HG02798 (cell line): Measurements from ENCODE around the gene PCBP3.
"Not testable (repeated sequence)": the region's sequence is repeated elsewhere in the genome, so short reads cannot be mapped to it uniquely, and the experiment has no call there.

ENCODE experiments used
- ATAC-seq: cut with Tn5 transposase; IDR thresholded peaks from one replicate; pipeline ENCODE4 v1.9.1; 2021; ENCODE audit warnings: mild to moderate bottlenecking; ENCODE audit not compliant: unreplicated experiment, poor library complexity

The PCBP3 gene

DNA sequence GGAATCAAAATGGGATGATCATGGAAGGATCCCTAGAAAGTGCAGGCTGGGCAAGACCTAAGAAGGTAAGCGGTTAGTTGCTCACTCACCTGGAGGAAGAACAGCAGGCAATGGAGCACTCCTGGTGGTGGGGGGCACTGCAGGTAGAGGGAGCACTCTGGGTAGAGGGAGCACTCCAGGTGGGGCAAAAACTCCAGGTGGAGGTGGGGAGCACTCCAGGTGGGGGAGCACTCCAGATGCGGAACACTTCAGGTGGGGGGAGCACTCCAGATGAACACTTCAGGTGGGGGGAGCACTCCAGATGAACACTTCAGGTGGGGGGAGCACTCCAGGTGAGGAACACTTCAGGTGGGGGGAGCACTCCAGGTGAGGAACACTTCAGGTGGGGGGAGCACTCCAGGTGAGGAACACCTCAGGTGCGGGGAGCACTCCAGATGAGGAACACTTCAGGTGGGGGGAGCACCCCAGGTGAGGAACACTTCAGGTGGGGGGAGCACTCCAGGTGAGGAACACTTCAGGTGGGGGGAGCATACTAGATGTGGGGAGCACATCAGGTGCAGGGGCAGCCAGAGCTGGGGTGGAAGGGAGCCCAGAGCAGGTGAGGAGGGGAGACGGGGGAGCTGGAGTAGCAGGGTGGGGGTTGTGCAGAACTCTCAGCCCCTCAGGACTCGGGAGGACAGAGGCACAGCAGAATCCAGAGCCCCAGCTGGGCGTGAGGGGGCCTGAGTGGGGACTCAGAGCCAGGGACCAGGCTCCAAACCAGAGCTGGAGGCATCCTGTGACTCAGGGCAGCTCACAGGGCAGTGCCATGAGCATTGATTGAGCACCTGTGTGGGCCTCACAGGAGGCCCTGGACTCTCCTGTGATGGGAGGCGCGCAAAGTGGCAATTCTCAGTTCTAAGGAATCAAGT lies 300.4 kb downstream of the PCBP3 start:
- ATAC-seq = no peak

DNA sequence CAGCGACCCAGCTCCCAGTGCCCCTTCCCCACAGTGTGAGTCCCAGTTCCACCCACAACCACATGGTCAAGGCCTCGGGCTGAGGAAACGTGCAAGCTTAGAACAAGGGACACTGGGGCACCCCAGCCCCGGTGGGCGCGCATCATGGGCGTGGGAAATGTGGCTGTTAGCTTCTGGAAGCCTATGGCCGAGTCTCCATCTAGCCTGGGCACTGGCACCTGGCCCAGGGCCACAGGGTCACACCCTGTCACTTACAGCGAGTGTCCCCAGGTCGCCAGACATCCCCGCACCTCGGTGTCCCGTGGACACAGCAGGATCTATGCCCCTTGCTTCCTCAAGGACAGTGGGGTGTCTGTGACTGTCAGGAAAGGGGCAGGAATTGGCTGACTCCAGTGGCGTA lies 301.1 kb downstream of the PCBP3 start:
- ATAC-seq = no peak

DNA sequence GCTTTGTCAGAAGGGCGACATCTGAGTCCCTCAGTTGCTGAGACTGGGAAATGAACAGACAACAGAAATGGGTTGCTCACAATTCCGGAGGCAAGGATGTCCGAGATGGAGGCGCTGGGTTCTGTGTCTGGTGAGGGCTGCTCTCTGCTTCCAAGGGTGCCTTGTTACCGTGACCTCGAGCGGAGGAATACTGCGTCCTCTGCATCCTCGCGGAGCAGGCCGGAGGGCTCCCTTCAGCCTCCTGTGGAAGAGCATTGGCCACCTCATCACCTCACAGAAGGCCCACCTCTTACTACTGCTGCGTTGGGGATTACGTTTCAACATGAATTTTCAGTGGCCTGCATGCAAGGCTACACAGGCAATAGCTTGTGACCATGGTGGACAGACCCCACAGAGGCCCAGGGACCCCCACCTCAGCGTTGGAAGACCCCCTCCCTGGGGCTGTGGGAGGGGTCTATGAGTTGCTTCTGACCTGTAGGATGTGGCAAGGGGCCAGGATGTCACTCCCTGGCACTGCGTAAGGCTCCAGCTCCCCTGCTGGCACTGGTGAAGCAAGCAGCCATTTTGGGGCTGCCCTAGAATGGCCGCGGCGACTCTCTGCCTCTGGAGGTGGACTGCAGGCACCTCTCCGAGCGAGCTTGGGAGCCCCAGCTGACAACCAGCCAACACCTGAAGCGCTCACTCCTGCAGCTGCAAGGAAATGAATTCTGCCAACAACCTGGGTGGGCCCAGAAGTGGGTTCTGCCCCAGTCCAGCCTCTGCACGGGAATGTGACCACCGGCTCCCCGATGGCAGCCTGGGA lies 301.7 kb downstream of the PCBP3 start:
- ATAC-seq = no peak

DNA sequence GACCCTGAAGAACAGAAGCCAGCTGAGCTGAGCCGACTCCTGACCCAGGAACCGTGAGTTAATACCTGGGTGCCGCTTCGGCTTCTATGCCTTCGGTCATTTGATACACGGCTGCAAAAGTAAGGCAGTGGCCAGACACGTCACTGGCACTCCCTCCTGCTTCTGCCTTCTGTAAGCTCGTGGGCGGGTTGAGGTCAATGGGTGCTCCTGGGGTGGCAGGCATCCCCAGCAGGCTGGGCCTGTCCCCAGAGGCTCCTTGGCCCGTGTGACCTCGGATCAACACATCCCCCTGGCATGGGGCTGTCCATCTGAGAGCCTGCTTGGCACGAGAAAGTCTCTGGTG lies 302.3 kb downstream of the PCBP3 start:
- ATAC-seq = no peak

DNA sequence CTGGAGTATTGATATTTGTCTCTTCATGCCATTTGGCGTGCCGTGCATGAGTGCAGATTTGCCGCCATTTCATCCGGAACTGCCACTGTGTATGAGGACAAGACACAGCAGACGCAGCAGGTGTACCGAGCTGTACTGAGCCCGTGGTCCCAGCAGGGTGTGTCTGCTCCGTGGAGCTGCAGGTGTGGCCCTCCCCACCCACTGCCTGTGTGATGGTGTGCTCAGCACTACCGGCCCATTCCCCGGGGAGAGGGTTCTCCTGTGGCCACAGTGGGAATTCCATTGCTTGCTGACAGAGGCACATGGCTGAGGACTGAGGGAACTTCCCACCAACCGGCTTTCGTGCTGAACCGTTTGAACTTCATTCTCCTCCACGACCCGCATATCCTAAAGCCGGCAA lies 303.8 kb downstream of the PCBP3 start:
- ATAC-seq = no peak

DNA sequence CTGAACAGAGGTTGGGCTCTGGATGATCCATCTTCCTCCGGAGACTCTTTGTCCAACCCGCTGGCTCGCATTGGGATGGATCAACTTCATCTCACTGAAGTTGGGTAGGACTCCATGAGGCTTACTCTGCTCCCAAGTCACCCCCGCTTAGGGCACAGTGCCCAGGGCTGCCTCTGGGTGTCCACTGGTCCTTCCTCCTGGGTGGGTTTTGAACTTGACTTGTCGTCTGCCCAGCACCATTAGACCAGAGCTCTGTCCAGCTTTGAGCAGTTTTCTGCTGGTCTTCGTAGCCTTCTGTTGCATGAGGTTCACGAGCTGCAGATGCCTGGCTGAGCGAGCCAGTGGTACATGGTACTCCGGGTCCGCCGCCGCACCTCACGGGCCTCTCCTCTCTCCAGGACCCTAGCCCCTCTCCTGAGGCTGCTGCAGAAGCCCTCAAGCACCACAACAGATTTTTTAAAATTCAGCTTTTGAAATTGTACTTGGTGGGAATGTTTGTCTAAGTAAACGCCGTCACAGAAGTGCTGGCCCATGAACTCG lies 304.3 kb downstream of the PCBP3 start:
- no peak for ATAC-seq

DNA sequence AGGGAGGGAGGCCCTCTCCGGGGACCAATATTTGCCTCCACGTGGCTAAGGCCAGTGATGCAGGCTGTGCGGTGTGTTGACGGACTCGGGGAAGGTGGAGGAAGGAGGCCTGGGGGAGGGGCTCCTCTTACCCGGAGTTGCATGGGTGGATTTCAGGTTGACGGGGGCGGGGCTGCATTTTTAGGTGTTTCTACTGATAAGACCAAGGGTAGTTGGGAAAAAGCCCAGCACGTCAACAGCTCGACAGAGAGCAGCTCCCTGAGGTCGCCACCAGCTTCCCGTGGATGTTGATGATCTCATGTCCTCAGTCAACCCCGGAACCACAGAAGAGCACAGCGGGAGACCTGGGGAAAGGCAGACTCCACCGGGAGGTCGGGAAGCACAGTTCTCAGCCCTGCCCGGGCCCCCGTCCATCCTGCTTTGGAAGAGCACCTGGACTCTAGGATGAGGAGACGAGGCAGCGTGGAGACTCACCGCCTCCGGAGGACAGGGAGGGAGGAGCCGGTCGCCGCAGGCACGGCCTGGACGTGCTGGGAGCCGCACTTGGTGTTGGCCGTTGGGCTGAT lies 305.1 kb downstream of the PCBP3 start:
- no peak for ATAC-seq

DNA sequence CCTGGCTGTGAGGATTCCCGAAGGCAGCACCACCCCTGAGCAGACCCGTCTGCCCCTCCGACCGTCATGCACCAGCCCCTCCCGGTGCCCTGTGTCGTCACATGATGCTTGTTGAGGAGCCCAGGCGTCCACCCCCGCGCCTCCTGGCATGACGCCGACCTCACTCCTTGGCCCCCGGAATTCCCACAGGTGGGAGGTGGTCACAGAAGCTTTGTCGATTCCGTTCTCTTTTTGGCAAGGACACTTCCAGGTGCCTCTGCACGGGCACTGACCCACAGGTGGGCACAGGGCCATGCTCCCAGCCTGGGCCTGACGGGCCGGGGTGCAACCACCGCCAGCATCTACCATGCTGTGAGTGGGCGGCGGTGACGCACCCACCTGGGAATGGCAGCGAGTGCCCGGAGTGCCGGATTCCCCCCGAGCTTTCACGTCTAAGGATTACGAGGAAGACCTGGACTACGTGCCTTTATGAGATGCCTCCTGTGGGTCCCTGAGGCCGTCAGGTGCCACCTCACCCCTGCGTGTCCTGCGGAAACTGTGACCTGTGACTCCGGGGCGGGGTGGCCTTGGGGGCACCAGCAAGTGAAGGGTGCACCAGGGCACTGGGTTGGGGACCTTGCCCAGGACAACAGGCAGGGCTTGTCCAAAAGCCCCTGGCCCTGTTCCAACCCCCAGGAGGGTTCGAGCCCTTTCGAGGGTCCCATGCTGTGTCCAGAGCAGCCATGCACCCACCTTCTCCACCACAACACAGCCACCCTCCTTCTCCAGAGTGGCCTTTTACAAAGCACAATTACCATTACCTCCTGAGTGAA lies 306.6 kb downstream of the PCBP3 start:
- ATAC-seq = no peak

DNA sequence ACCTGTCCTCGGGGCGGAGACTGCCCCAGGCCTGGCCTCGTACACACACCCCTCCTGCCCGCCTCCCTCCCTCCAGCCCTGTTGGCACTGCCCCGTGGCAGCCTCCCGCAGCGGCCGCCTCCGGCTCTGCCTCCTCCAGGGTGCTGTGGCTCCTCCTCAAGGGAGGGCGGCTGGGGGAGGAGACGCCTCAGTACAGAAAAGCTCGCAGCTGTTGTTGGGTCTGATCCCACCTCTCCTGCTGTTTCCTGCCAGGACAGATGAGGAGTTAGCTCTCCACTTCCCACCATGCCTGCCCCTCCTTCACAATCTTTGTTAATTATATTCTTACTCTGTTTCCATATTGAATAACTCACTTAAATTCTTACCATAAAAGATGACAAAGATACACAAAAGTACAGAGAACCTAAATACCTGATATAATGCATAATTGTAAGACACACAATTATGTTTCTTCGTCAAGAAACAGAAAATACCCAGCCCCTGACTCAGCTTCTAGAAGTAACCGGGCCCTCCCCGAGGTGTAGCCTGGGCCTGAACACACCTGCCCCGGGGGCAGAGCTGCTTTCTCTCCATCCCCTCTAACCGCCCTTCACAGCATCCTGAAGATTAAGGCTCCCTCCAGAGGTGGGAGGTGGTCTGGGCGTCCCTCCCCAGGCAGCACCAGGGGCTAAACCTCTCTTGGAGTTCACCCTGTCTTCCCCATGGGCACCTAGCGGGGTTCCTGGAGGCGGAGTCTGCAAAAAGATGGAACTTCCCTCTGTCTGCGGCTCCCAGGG lies 307.4 kb downstream of the PCBP3 start:
- no peak for ATAC-seq

DNA sequence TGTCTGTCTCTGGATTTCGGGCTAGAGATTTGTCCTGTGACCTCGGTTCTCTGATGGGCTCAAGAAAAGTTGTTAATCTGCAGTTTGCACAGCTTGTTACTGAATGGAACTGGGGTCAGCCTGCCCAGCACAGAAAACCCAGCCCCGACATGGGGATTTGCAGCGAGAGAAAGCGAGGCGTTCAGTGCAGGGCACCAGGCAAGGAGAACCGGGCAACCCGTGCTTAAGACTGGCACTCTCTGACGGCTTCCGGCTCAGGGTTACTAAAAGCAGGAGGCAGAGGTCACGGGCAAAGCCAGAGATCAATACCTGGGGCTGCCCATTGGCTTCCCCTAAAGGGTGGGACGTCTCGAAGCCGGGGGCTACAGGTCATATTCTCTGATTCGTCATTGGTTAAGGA lies 308.2 kb downstream of the PCBP3 start:
- no peak for ATAC-seq

DNA sequence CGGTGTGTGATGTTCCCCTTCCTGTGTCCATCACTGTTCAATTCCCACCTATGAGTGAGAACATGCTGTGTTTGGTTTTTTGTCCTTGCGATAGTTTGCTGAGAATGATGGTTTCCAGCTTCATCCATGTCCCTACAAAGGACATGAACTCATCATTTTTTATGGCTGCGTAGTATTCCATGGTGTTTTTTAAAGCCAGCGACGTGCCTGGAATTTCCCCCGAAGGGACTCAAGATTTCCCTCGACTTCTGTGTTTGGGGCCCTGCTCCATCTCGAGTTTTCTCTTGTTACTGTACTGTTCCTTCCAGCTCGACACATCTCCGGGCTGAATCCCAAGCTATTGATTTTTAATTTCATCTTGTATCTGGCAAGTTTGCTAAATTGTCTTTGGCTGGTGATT lies 309.0 kb downstream of the PCBP3 start:
- not testable (repeated sequence) for ATAC-seq

DNA sequence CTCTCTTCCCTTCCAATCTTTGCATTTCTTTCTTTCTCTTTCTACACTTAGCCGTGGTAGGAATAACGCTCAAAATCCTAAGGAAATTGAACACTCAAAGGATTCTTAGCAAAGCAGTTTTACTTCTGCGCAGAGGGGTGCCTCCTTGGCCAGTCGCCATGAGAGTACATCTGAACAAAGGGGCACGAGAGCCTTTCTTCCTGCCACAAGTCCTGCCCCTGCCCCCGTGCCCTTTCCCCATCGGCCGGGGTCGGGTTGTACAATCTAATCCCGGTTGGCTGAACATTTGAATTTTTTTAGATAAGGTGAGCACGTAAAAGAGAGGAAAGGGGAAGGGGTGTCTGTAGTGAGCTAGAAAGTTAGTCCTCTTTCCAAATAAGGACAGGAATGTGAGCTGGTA lies 309.4 kb downstream of the PCBP3 start:
- no peak for ATAC-seq

DNA sequence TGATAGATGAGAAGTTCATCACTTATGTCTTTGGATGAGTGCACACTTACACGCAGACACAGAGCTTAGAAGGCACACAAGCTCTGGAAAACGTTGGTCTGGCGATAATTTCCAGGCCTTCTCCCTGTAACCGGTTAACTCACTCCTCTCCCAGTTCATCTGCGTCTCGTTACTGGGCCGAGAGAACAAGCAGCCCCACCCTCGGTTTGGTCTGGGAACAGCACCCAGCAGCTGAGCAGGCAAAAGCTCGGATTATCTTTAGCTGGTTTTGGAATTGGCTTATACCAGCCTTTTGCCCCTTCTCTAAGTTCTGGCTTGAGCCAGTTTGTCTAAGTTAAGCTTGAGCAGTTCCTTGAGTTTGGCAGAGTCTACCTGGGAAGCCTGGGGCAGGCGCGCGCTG lies 310.7 kb downstream of the PCBP3 start:
- ATAC-seq = no peak

DNA sequence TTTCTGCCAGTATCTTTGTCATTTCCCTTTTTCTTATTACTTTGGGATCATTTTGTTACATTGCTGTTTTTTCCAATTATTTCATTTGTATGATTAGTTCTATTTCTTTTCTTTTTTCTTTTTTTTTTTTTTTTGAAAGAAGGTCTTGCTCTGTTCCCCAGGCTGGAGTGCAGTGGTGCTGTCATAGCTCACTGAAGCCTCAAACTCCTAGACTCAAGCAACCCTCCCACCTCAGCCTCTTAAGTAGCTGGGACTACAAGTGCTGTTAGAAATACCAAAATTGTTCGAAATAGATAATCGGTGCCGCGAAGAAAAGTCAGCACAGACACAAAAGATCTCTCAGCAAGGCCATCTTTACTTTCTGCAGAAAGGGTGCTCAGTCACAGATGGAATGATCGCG lies 311.4 kb downstream of the PCBP3 start:
- no peak for ATAC-seq

DNA sequence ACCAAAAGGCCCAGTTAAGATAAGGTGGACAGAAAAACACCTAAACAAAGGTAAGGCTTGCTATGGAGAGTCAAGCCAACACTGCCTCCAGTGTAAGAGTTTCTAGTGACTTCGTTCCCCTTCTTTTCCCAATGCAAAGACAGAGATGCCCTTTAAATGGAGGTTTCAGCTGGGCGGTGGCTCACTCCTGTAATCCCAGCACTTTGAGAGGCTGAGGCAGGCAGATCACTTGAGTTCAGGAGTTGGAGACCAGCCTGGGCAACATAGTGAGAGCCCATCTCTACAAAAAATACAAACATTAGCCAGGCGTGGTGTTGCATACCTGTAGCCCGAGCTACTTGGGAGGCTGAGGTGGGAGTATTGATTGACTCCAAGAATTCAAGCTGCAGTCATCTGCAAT lies 314.0 kb downstream of the PCBP3 start:
- ATAC-seq = no peak

DNA sequence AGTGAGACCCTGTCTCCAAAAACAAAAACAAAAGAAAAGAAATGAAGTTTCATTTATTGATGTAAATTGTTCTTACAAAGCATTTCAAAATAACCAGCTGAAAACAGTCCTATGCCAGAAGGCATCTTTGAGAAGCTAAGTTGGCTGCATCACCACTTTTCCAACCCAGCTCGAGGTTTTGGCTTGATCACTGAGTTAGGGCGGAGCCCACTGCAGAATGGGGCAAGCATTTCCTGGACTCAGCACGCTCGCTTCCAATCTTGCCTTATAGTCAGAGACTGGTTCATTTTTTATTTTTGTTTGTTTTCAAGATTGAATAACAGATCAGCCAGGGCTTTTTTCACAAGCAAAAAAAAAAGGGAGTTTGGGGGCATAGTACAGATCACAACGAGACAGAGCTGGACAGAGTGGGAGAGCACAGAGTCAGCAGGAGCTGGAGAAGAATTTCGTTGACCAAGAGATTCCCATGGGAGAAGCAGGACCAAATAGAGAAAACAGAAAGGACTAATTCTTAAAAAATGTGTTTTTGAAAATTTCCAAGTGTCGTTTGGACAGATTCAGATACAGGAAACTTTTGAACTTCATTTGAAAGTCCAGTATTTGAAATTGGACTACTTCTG lies 314.6 kb downstream of the PCBP3 start:
- ATAC-seq = no peak

DNA sequence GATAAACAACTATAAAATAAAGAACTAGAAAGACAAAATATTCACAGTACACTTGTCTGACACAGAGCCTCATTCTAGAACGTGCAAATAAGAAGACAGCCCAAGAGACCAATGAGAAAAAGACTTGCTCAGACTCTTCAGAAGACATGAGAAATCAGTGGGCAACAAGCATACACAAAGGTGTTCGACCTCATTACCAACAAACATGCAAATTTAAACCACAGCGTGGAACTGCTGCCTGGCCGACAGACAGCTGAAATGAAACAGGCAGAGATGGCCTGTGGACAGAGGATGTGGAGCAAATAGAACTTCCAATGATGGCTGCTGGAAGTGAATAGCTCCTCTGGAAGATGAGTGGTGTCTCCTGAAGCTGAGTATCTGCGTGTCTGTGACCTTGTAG lies 315.7 kb downstream of the PCBP3 start:
- ATAC-seq = no peak

DNA sequence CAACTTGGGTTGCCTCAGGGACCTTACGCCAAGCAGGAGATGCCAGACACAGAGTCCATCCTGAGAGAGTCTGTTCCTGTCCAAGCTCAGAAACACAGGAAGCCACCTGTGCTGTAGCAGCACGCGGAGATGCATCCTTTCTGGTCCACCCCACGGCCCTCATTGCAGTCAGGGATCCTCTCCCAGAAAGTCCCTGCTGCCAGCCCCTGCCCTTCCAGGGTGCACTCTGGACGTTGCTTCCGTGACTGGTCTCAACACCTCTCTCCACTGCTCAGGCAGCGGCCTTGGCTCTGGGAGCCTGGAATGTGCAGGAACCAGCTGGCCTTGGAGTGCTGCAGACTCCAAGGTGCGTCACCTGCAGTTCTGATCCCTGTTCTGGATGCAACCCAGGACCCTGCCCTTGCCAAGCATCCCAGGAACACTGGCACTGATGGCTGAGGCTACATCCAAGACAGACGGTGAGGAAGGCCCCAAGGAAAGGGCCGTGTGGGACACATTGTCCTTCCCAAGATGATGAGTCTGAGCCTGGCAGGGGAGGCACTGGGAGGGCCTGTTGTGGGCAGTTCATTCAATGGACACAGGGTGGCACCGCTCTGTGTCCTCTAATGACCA lies 316.4 kb downstream of the PCBP3 start:
- no peak for ATAC-seq

DNA sequence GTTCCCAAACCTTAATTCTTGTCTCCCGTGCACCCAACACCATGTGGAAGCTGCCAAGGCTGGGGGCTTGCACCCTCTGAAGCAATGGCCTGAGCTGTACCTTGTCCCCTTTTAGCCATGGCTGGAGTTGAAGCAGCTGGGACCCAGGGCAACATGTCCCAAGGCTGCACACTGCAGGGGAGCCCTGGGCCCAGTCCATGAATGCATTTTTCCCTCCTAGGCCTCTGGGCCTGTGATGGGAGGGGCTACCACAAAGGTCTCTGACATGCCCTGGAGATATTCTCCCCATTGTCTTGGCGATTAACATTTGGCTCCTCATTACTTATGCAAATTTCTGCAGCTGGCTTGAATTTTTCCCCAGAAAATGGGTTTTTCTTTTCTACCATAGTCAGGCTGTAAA lies 317.9 kb downstream of the PCBP3 start:
- ATAC-seq = not testable (repeated sequence)
